ENCODE measurements around the gene LCN1.

LCN1 gene

GRCh38 chr9:135520916-135521607 is at the start of gene LCN1:
TSS of gene LCN1 (plus strand) at chr9:135521440. CDS start at chr9:135521498, 58 bp downstream.
- no peak for DNase-seq (ENCODE audit: low read depth)
- H3K4me3 ChIP-seq (ENCODE audit: low read length): no peak within 1 kb of the TSS
- no peak for TF ChIP-seq CTCF (conservative IDR thresholded peaks at IDR 0.05; ENCODE audit: low read depth, low read length)

- no peak for DNase-seq (ENCODE audit: low read depth)
- TF ChIP-seq CTCF (conservative IDR thresholded peaks at IDR 0.05; ENCODE audit: low read depth, low read length): no peak
- H3K4me3 ChIP-seq (ENCODE audit: low read length): no peak overlapping the region
These were observed 49.2 kb upstream of the LCN1 start for GRCh38 chr9:135471791-135472640.

GRCh38 chr9:135473972-135474543 is 47.2 kb upstream of the LCN1 start:
- no peak for DNase-seq (ENCODE audit: low read depth)
- TF ChIP-seq CTCF (conservative IDR thresholded peaks at IDR 0.05; ENCODE audit: low read depth, low read length): no peak

GRCh38 chr9:135474915-135475314 is 46.3 kb upstream of the LCN1 start:
- DNase-seq (ENCODE audit: low read depth): no peak
- TF ChIP-seq CTCF (conservative IDR thresholded peaks at IDR 0.05; ENCODE audit: low read depth, low read length): peak; percentile 70
- no peak overlapping the region for H3K4me3 ChIP-seq (ENCODE audit: low read length)

More at GRCh38 chr9:135473972-135474543, 47.2 kb upstream of the LCN1 start:
- no peak overlapping the region for H3K4me3 ChIP-seq (ENCODE audit: low read length)

- peak; percentile 72 for DNase-seq (ENCODE audit: low read depth)
- no peak overlapping the region for H3K4me3 ChIP-seq (ENCODE audit: low read length)
- no peak for TF ChIP-seq CTCF (conservative IDR thresholded peaks at IDR 0.05; ENCODE audit: low read depth, low read length)
These were observed 44.5 kb upstream of the LCN1 start for GRCh38 chr9:135476561-135477355.

- DNase-seq (ENCODE audit: low read depth): no peak
- TF ChIP-seq CTCF (conservative IDR thresholded peaks at IDR 0.05; ENCODE audit: low read depth, low read length): no peak
- H3K4me3 ChIP-seq (ENCODE audit: low read length): no peak overlapping the region
These were observed 43.0 kb upstream of the LCN1 start for GRCh38 chr9:135478191-135478590.
